CD4-positive, alpha-beta T cell (primary cell): ENCODE measurements around the gene HERC5. TPM values are rescaled to one million over a fixed set of nuclear protein-coding genes. Genes with fewer than 3 reads are reported as not detected.
A peak's percentile ranks its signal among the peaks of the same experiment; 100 is the strongest.

Experiments
- ATAC-seq: fragments of 200-7000 bp; cut with Tn5 transposase; one replicate; pipeline ENCODE4 v1.10.0; 2022; ENCODE audit warnings: mild to moderate bottlenecking; ENCODE audit not compliant: poor library complexity
- CTCF ChIA-PET: fragments of 350-600 bp; sonication (Branson Sonifier 250); formaldehyde crosslinking; loops from one replicate; lab custom pipeline; 2021; ENCODE audit warnings: antibody characterized with exemption, inconsistent platforms; lab: Charles Lee
- POLR2A ChIA-PET: fragments of 350-600 bp; sonication (Branson Sonifier 250); formaldehyde crosslinking; loops from one replicate; lab custom pipeline; 2021; ENCODE audit warnings: antibody characterized with exemption, inconsistent platforms; lab: Charles Lee
- DNase-seq, 14 experiments: peaks; one replicate each; pipeline ENCODE4 v3.0.0-alpha.2; 2013 to 2020; ENCODE audit warnings: mixed read lengths in 2 of 14
- H3K27ac ChIP-seq, 2 donors: one replicate each; pipeline versions ENCODE4 v1.5.1 to v1.7.0; 2013; ENCODE audit warnings: low read length in 2 of 2, low read depth in 1 of 2, mild to moderate bottlenecking in 1 of 2
- H3K27me3 ChIP-seq, 2 experiments: 1 replicate in 1 of 2; 2 replicates in 1 of 2; pipeline versions ENCODE4 v1.6.1 to v1.7.0; 2013; ENCODE audit warnings: low read length in 2 of 2, control low read depth in 1 of 2, mild to moderate bottlenecking in 1 of 2, moderate library complexity in 1 of 2; ENCODE audit not compliant: insufficient read depth in 2 of 2, control insufficient read depth in 1 of 2
- H3K36me3 ChIP-seq: one replicate; pipeline ENCODE4 v1.6.1; 2013; ENCODE audit warnings: low read length, control low read depth; ENCODE audit not compliant: insufficient read depth
- H3K4me1 ChIP-seq: one replicate; pipeline ENCODE4 v1.6.1; 2013; ENCODE audit warnings: low read length, control low read depth; ENCODE audit not compliant: insufficient read depth
- H3K4me3 ChIP-seq: one replicate; pipeline ENCODE4 v1.5.1; 2013; ENCODE audit warnings: mild to moderate bottlenecking, low read length, moderate library complexity
- H3K9me3 ChIP-seq, 2 experiments: 1 replicate in 1 of 2; 2 replicates in 1 of 2; pipeline versions ENCODE4 v1.6.1 to v1.7.0; 2013; ENCODE audit warnings: low read length in 2 of 2, mild to moderate bottlenecking in 2 of 2, control low read depth in 1 of 2, moderate library complexity in 1 of 2; ENCODE audit not compliant: control insufficient read depth in 1 of 2, insufficient read depth in 1 of 2
- H3K27ac Mint-ChIP-seq: one replicate; pipeline ENCODE4 v1.8.0; 2020; ENCODE audit warnings: mixed read lengths
- H3K27me3 Mint-ChIP-seq: one replicate; pipeline ENCODE4 v1.8.0; 2021; ENCODE audit warnings: mixed read lengths
- H3K36me3 Mint-ChIP-seq: one replicate; pipeline ENCODE4 v1.8.0; 2021; ENCODE audit warnings: low read depth, mixed read lengths
- H3K4me1 Mint-ChIP-seq: one replicate; pipeline ENCODE4 v1.8.0; 2021; ENCODE audit warnings: low read depth, mixed read lengths
- H3K4me3 Mint-ChIP-seq: one replicate; pipeline ENCODE4 v1.8.0; 2020; ENCODE audit warnings: mild to moderate bottlenecking, mixed read lengths
- H3K9me3 Mint-ChIP-seq: one replicate; pipeline ENCODE4 v1.8.0; 2020; ENCODE audit warnings: mixed read lengths
- intact Hi-C, 2 experiments: fragments of 100-400 bp; cut with DNase I in 1 of 2; cut with micrococcal nuclease in 1 of 2; formaldehyde crosslinking; loops; one replicate each; pipeline versions ENCODE4 v1.15.1 to v1.9.0; 2023 to 2025; cut with DNase I, micrococcal nuclease
- total RNA-seq, 174 experiments: library from RNA in 2 of 174; stranded (reverse) in 2 of 174; gene quantifications; one replicate each; pipeline ENCODE4 v1.2.3 and lab custom pipeline; 2021 to 2026
- TF ChIP-seq, protein P1 (sequence below): fragments of 200-600 bp; IDR thresholded peaks from one replicate; pipeline ENCODE4 v1.8.0; 2022; ENCODE audit warnings: antibody characterized with exemption, mild to moderate bottlenecking

Gene HERC5
- total RNA-seq, 2 experiments from 2014 or later = 23.6 to 23.9 TPM

DNA sequence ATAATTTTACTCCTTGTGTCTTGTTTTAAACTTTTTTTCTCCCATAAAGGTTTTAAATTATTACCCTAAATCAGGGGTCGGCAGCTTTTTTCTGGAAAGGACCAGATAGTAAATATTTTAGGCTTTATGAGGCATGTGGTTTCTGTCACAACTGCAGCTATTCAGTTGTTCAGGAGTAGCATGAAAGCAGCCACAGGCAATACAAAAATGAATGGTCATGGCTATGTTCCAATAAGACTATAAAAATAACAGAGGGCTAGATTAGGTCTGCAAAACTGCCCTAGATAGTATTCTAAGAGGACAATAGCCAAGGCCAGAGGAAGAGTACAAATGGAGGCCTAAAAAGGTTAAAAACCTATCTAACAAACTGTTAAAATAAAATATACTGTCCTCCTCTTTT is 24.6 kb downstream of the HERC5 start:
- DNase-seq = no peak
- Mint-ChIP-seq H3K4me1 (no peaks in the 10 kb centered on the region), H3K9me3 (no peaks in the 10 kb centered on the region), H3K27me3 (no peaks in the 10 kb centered on the region), H3K27ac (no peak overlapping the region), H3K4me3 (no peak overlapping the region), H3K36me3 (peaks cover 61% of the 10 kb centered on the region)
- Histone ChIP-seq H3K27me3 (no peaks in the 10 kb centered on the region), H3K9me3 (no peaks in the 10 kb centered on the region), H3K36me3 (peaks cover 8% of the 10 kb centered on the region), H3K4me1 (no peaks in the 10 kb centered on the region), H3K27ac (no peak overlapping the region), H3K4me3 (no peak overlapping the region)
- POLR2A ChIA-PET = interaction anchor here (0.9 kb wide), 1 partner anchor 24 kb away, joined by 3 read pairs; no protein-coding TSS in a partner anchor
- TF ChIP-seq, protein P1, sequence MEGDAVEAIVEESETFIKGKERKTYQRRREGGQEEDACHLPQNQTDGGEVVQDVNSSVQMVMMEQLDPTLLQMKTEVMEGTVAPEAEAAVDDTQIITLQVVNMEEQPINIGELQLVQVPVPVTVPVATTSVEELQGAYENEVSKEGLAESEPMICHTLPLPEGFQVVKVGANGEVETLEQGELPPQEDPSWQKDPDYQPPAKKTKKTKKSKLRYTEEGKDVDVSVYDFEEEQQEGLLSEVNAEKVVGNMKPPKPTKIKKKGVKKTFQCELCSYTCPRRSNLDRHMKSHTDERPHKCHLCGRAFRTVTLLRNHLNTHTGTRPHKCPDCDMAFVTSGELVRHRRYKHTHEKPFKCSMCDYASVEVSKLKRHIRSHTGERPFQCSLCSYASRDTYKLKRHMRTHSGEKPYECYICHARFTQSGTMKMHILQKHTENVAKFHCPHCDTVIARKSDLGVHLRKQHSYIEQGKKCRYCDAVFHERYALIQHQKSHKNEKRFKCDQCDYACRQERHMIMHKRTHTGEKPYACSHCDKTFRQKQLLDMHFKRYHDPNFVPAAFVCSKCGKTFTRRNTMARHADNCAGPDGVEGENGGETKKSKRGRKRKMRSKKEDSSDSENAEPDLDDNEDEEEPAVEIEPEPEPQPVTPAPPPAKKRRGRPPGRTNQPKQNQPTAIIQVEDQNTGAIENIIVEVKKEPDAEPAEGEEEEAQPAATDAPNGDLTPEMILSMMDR = no peak
- CTCF ChIA-PET = no interaction called here
- no peak for ATAC-seq
- intact Hi-C loops = no loop called here

DNA sequence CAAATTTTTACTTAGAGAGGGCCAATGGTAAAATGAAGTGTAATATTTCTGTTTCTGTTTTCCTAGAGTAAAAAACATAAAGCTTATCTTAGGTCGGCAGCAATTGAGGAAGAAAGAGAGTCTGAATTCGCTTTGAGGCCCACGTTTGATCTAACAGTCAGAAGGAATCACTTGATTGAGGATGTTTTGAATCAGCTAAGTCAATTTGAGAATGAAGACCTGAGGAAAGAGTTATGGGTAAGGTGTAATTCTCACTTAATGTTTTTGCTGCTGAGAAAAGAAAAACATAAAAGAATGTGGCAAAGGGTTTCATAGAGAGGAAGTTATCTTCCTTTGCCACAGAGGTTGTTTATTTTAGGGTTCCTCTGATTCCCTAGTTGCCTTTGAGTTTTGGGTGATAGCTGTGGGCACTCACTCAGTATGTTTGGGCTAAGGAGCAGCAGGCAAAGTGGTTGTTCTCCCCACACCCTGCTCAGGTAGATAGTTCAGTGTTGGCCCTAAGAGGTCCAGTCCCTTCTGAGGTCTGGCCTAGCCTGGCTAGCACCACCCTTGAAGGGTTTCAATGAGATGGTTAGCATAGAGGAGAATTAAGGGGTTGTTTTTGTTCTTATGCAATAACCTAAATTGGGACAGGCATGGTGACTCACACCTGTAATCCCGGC is 32.3 kb downstream of the HERC5 start:
- ATAC-seq (no peak), DNase-seq (no peak)
- no peaks in the 10 kb centered on the region for H3K27me3 Mint-ChIP-seq
- POLR2A ChIA-PET = interaction anchor here (0.6 to 1.6 kb wide), 3 partner anchors 32 to 244 kb away, joined by 3 to 5 read pairs (median 4); partner anchors contain the start of genes HERC5 and PPM1K
- H3K9me3 Mint-ChIP-seq = no peaks in the 10 kb centered on the region
- TF ChIP-seq, protein P1 = no peak
- intact Hi-C loops = no loop called here
- peaks cover 14% of the 10 kb centered on the region for H3K4me1 Mint-ChIP-seq
- H3K27ac Mint-ChIP-seq = peak overlapping the region; percentile 42
- CTCF ChIA-PET = no interaction called here
- H3K4me3 ChIP-seq = no peak overlapping the region
- no peaks in the 10 kb centered on the region for H3K27me3 ChIP-seq
- peaks cover 26% of the 10 kb centered on the region for H3K36me3 ChIP-seq
- H3K4me1 ChIP-seq = peaks cover 8% of the 10 kb centered on the region
- no peaks in the 10 kb centered on the region for H3K9me3 ChIP-seq
- H3K27ac ChIP-seq = no peak overlapping the region
- H3K4me3 Mint-ChIP-seq = no peak overlapping the region
- H3K36me3 Mint-ChIP-seq = peaks cover 76% of the 10 kb centered on the region

DNA sequence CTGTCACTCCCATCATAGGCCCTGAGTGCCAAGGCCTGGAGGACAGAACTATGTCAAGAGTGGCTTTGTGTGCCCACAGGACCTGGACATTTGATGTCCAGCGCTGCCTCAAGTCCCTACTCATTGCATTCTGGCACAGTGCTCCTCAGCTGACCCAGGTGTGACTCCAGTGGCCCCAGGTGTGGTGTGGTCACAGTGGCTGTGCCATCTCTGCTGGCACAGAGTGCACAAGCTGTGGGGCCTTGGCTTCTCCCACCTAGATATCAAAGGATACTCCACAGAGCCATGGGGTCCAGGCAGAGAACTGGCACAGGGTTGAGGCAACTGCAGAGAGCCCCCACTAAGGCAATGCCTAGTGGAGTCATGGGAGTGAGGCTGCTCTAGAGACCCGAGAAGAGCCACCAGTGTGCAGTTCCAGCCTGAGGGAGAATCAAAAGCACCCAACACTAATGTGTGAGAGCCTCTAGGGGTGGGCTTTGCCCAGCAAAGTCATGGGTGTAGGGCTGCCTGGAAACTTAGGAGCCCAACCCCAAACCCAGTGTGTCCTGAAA is 41.0 kb downstream of the HERC5 start:
- Mint-ChIP-seq H3K9me3 (no peaks in the 10 kb centered on the region), H3K4me1 (no peaks in the 10 kb centered on the region), H3K27me3 (no peaks in the 10 kb centered on the region), H3K4me3 (no peak overlapping the region), H3K36me3 (peaks cover 59% of the 10 kb centered on the region), H3K27ac (no peak overlapping the region)
- no peak for DNase-seq
- H3K4me3 ChIP-seq = no peak overlapping the region
- no peak overlapping the region for H3K27ac ChIP-seq
- no peaks in the 10 kb centered on the region for H3K4me1 ChIP-seq
- no peaks in the 10 kb centered on the region for H3K9me3 ChIP-seq
- no peak for ATAC-seq
- ChIA-PET POLR2A (no interaction called here), CTCF (no interaction called here)
- TF ChIP-seq, protein P1 = no peak
- intact Hi-C loops = no loop called here
- no peaks in the 10 kb centered on the region for H3K27me3 ChIP-seq
- H3K36me3 ChIP-seq = peaks cover 20% of the 10 kb centered on the region
